GM10266 (cell line): ENCODE measurements around the gene LARGE2.

Experiments used
- DNase-seq: peaks from one replicate; pipeline ENCODE4 v3.0.0; 2012; ENCODE audit errors: extremely low spot score
- TF ChIP-seq, protein P1 (sequence below): IDR thresholded peaks from 2 replicates; pipeline ENCODE4 v1.5.1; 2012; ENCODE audit warnings: mild to moderate bottlenecking, low read depth; ENCODE audit not compliant: control insufficient read depth, insufficient read depth; ENCODE audit errors: missing control alignments

LARGE2 gene

DNA sequence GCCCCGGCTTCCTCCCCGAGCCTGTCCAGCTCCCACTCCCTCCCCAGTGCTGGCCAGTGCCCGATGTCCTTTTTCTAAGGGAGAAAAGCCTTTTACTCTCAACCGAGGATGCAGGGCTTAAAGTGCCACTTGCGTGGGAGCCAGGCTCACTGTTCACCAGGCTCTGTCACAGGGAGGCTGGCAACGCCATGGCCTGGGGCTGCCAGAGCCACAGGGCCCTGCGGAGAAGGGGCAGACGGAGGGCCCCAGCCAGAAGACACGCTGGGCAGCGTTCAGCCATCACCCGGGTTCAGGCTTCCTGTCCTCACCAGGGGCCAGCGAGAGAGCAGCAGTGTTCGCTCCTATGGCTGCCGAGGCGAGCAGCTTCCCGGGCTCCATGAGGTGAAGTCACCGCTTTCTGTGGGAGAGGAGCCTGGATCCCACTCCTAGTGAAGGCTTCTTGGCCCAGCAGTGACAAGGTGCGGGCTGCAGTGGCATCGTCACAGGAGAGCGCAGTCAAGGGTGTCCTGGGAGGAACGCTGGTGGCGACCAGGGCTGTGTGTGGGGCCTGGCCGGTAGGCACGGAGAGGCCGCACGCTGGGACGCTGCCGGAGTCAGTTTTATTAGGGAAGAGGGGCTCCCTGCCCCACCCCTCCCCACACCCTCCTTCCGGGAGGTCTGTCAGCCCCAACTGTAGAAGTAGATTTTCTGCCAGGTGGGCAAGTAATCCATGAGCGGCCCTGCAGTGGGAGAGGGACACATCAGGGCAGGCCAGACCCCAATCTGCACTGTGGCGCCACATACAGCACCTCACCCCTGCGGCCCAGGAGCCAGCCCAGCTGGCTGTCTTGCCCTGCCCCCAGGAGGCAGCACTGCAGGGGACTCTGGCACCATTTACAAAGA is 12.6 kb upstream of the LARGE2 start:
- TF ChIP-seq, protein P1, sequence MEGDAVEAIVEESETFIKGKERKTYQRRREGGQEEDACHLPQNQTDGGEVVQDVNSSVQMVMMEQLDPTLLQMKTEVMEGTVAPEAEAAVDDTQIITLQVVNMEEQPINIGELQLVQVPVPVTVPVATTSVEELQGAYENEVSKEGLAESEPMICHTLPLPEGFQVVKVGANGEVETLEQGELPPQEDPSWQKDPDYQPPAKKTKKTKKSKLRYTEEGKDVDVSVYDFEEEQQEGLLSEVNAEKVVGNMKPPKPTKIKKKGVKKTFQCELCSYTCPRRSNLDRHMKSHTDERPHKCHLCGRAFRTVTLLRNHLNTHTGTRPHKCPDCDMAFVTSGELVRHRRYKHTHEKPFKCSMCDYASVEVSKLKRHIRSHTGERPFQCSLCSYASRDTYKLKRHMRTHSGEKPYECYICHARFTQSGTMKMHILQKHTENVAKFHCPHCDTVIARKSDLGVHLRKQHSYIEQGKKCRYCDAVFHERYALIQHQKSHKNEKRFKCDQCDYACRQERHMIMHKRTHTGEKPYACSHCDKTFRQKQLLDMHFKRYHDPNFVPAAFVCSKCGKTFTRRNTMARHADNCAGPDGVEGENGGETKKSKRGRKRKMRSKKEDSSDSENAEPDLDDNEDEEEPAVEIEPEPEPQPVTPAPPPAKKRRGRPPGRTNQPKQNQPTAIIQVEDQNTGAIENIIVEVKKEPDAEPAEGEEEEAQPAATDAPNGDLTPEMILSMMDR: no peak
- DNase-seq: no peak

DNA sequence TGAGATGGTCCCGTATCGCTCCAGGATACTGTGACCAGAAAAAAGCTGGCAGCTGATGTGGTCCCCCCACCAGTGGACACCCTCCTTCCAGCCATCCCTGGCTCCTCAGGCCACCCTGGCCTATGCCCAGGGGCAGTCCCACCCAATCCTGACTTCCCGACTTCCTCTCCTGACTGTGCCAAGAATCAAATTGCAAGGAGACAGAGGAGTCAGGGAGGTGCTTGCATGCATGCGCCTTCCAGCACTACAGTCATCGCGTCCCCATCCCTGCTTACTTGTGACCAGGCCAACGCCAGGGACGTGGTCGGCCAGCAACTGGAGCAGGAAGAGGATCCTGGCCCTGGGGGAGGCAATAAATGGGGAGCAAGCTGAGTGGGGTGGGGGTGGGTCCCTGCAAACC is 11.8 kb upstream of the LARGE2 start:
- DNase-seq: no peak
- TF ChIP-seq, protein P1: no peak

DNA sequence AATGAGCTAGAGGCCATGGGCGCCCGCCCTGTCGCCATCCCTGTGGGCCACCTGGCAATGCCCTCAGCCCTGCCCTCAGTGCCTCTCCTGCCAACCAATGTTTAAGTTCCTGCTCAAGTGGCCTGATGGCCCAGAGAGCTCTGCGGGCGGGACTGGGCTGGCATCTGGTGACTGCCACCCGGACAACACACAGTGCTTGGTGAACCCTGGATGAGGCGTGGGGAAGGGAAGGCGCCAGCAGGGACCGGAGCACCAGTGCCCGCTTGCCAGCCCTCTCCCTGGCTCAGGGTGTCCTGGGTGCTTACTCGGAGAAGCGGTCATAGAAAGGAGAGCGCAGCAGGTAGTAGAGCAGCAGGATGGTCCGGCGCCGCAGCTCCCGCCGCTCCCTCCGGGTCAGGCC is 8.9 kb upstream of the LARGE2 start:
- TF ChIP-seq, protein P1: no peak
- DNase-seq: no peak

DNA sequence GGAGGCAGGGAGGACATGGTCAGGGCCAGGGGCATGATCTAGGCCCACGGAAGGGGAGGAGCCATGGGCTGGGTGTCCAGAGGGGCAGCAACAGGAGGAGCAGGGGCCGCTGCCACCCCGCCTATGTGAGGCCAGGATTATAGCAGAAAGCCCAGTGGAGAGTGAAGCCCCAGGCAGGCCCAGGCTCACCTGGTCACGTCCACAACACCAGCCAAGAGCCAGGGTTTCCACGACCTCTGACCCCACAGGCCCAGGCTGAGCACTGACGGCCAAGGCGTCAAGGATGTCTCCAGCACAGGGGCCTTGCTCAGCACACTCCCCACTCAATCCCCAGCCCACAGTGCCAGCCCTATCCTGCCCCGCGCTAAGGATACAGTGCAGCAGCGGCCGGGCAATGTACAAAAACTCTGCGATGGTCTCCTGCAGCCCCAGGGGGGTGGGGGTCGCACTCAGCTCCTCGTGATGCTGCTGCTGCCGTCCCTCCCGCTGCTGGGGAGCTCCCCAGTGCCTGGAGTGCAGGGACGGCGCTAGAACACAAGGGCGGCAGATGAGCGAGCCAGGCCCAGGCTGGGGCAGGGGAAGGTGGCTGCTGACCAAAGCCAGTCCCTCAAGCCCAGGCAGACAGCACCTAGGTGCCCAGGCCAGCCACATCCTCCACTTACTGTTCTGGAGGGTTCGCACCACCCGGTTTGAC is 8.4 kb upstream of the LARGE2 start:
- TF ChIP-seq, protein P1: no peak
- DNase-seq: no peak

DNA sequence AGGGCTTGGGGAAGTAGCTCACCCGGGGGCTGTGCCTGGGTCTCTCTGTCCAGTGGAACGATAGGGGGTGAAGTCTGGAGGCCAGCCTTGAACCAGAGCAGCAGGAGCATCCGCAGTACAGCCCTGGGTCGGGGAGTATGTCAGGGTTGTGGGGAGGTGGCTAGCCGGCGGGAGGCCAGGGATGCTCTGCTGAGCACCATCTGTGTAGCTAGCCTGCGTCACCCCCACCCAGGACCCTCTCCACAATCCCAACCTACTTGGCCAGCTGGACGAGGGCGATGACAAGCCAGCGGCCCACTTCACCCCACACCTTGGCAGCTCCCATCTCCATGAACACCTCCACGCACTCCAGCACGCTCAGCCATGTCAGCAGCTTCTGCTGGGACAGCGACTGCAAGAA is 7.0 kb upstream of the LARGE2 start:
- TF ChIP-seq, protein P1: no peak
- DNase-seq: no peak

DNA sequence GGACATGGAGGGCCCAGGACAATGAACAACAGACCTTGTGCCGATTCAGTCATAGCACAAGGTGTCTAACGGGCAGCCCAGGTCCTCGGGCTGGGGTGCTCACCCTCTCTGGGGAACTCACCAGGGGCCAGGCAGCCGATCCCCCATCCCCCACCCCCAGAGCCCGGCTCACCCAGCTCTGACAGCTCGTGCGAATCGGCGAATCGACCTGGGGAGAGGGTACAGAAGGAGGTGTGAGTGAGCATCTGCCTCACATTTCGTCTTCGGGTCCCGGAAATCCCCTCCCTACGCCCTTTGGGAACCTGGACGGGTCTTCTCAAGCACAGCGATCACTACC is 5.2 kb upstream of the LARGE2 start:
- peak; percentile 34 for DNase-seq
- TF ChIP-seq, protein P1: no peak
